ENCODE results near the gene IGF2BP3.

IGF2BP3 gene

GRCh38 chr7:23467291-23467805 is 2.9 kb downstream of the IGF2BP3 start:
- Histone ChIP-seq H3K4me2 (peak overlapping the region; percentile 85), H3K4me3 (IDR thresholded peaks at IDR 0.05; ENCODE audit: insufficient read depth, low read depth, low read length) (no peak overlapping the region), H3K27me3 (ENCODE audit: insufficient read depth, low read depth) (no peaks in the 10 kb centered on the region), H4K20me1 (ENCODE audit: insufficient read depth) (peaks cover 55% of the 10 kb centered on the region), H3K36me3 (ENCODE audit: insufficient read depth) (peaks cover 5% of the 10 kb centered on the region; the same call in 1 of the 2 replicates), H2AFZ (ENCODE audit: low read depth) (no peak overlapping the region), H3K4me1 (ENCODE audit: low read depth, poor library complexity, severe bottlenecking) (peaks cover 43% of the 10 kb centered on the region), H3K79me2 (ENCODE audit: insufficient read depth, low read depth) (peaks cover 91% of the 10 kb centered on the region), H3K9ac (peak overlapping the region; percentile 94), H3K27ac (peak overlapping the region; percentile 95)
- TF ChIP-seq CTCF (conservative IDR thresholded peaks at IDR 0.05; ENCODE audit: low read depth, low read length), result no peak

- no peak for TF ChIP-seq CTCF (conservative IDR thresholded peaks at IDR 0.05; ENCODE audit: low read depth, low read length)
- H3K4me3 ChIP-seq (IDR thresholded peaks at IDR 0.05; ENCODE audit: insufficient read depth, low read depth, low read length), result no peak overlapping the region
- H3K36me3 ChIP-seq (ENCODE audit: insufficient read depth), result peaks cover 5% of the 10 kb centered on the region; the same call in 1 of the 2 replicates
These were observed 7.4 kb downstream of the IGF2BP3 start for GRCh38 chr7:23462846-23463245.

GRCh38 chr7:23458044-23458443 is 12.2 kb downstream of the IGF2BP3 start:
- Histone ChIP-seq H3K79me2 (ENCODE audit: insufficient read depth, low read depth) (peaks cover 100% of the 10 kb centered on the region), H3K27me3 (ENCODE audit: insufficient read depth, low read depth) (no peaks in the 10 kb centered on the region), H3K4me1 (ENCODE audit: low read depth, poor library complexity, severe bottlenecking) (peaks cover 65% of the 10 kb centered on the region), H3K9ac (no peak overlapping the region), H3K4me2 (no peak overlapping the region), H4K20me1 (ENCODE audit: insufficient read depth) (peaks cover 80% of the 10 kb centered on the region), H3K27ac (no peak overlapping the region), H2AFZ (ENCODE audit: low read depth) (no peak overlapping the region), H3K4me3 (IDR thresholded peaks at IDR 0.05; ENCODE audit: insufficient read depth, low read depth, low read length) (no peak overlapping the region), H3K36me3 (ENCODE audit: insufficient read depth) (no peaks in the 10 kb centered on the region; the same call in 1 of the 2 replicates)
- TF ChIP-seq CTCF (conservative IDR thresholded peaks at IDR 0.05; ENCODE audit: low read depth, low read length), result no peak

More at GRCh38 chr7:23462846-23463245, 7.4 kb downstream of the IGF2BP3 start:
- Histone ChIP-seq H3K9ac (no peak overlapping the region), H3K27ac (no peak overlapping the region; the same call in 1 of the 2 replicates), H3K4me1 (ENCODE audit: low read depth, poor library complexity, severe bottlenecking) (peaks cover 80% of the 10 kb centered on the region), H4K20me1 (ENCODE audit: insufficient read depth) (peaks cover 89% of the 10 kb centered on the region), H3K79me2 (ENCODE audit: insufficient read depth, low read depth) (peaks cover 100% of the 10 kb centered on the region), H3K4me2 (peak overlapping the region; percentile 25; the same call in 1 of the 2 replicates), H2AFZ (ENCODE audit: low read depth) (no peak overlapping the region), H3K27me3 (ENCODE audit: insufficient read depth, low read depth) (no peaks in the 10 kb centered on the region)

GRCh38 chr7:23456093-23456492 is 14.2 kb downstream of the IGF2BP3 start:
- Histone ChIP-seq H4K20me1 (ENCODE audit: insufficient read depth) (peaks cover 69% of the 10 kb centered on the region), H3K27me3 (ENCODE audit: insufficient read depth, low read depth) (no peaks in the 10 kb centered on the region), H3K79me2 (ENCODE audit: insufficient read depth, low read depth) (peaks cover 100% of the 10 kb centered on the region), H3K4me1 (ENCODE audit: low read depth, poor library complexity, severe bottlenecking) (peaks cover 48% of the 10 kb centered on the region), H3K36me3 (ENCODE audit: insufficient read depth) (no peaks in the 10 kb centered on the region; the same call in 1 of the 2 replicates), H3K4me2 (no peak overlapping the region), H3K9ac (no peak overlapping the region), H3K27ac (no peak overlapping the region), H3K4me3 (IDR thresholded peaks at IDR 0.05; ENCODE audit: insufficient read depth, low read depth, low read length) (no peak overlapping the region), H2AFZ (ENCODE audit: low read depth) (no peak overlapping the region)
- TF ChIP-seq CTCF (conservative IDR thresholded peaks at IDR 0.05; ENCODE audit: low read depth, low read length), result no peak

All from KMS-11 (cell line).